Panc1 (cell line): Measurements from ENCODE around the gene ATP5F1D. TPM values are rescaled to one million over a fixed set of nuclear protein-coding genes. Genes with fewer than 3 reads are reported as not detected.

Experiments
- ATAC-seq: fragments of 200-7000 bp; cut with Tn5 transposase; 2 replicates; pipeline ENCODE4 v1.9.1; 2020; ENCODE audit warnings: mild to moderate bottlenecking, moderate library complexity
- BruUV-seq: library from RNA; stranded (reverse); fragments of 400-500 nt; replicated peaks from 2 replicates; lab custom pipeline; 2021; lab: Mats Ljungman, UMichigan
- CTCF ChIA-PET: fragments of 300-600 bp; sonication (Branson Sonifier 250); formaldehyde crosslinking; loops from one replicate; lab custom pipeline; 2022; ENCODE audit warnings: antibody characterized with exemption; lab: Charles Lee
- POLR2A ChIA-PET: fragments of 300-600 bp; sonication (Branson Sonifier 250); formaldehyde crosslinking; loops from one replicate; lab custom pipeline; 2022; ENCODE audit warnings: antibody characterized with exemption; lab: Charles Lee
- DNase-seq: peaks from one replicate; pipeline ENCODE4 v3.0.0-alpha.2; 2010; ENCODE audit warnings: low read depth, low spot score
- H3K27ac ChIP-seq: 2 replicates; pipeline ENCODE4 v1.5.1; 2011; ENCODE audit warnings: mild to moderate bottlenecking, low read length, inconsistent platforms
- H3K27me3 ChIP-seq: fragments of 200-500 bp; sonication (Bioruptor generic); 2 replicates; pipeline ENCODE4 v1.6.0; 2014; ENCODE audit warnings: low read length, inconsistent platforms; ENCODE audit not compliant: control insufficient read depth, insufficient read depth
- H3K36me3 ChIP-seq: fragments of 200-500 bp; sonication (Bioruptor generic); 2 replicates; pipeline ENCODE4 v1.5.1; 2014; ENCODE audit warnings: inconsistent platforms, mild to moderate bottlenecking, low read length, moderate library complexity; ENCODE audit not compliant: control insufficient read depth, insufficient read depth
- H3K4me1 ChIP-seq: 2 replicates; pipeline ENCODE4 v1.5.1; 2011; ENCODE audit warnings: inconsistent platforms, mild to moderate bottlenecking, low read length, moderate library complexity; ENCODE audit not compliant: control insufficient read depth, insufficient read depth
- H3K4me3 ChIP-seq, 2 experiments: 2 replicates each; pipeline ENCODE4 v1.5.1; 2011 to 2012; ENCODE audit warnings: low read depth in 2 of 2, low read length in 2 of 2, mild to moderate bottlenecking in 2 of 2, inconsistent platforms in 1 of 2, moderate library complexity in 1 of 2
- H3K9me3 ChIP-seq: fragments of 200-500 bp; sonication (Bioruptor generic); 2 replicates; pipeline ENCODE4 v1.5.1; 2014; ENCODE audit warnings: low read depth, mild to moderate bottlenecking, inconsistent platforms, low read length, moderate library complexity; ENCODE audit not compliant: control insufficient read depth, insufficient read depth
- POLR2AphosphoS5 ChIP-seq: IDR thresholded peaks from 2 replicates; pipeline ENCODE4 v1.6.1; 2012; ENCODE audit warnings: mild to moderate bottlenecking, low read depth, low read length, moderate library complexity
- SIN3A ChIP-seq: IDR thresholded peaks from 2 replicates; pipeline ENCODE4 v1.6.1; 2012; ENCODE audit warnings: low read depth, mild to moderate bottlenecking, low read length, moderate library complexity, borderline replicate concordance; ENCODE audit not compliant: insufficient read depth
- TCF7L2 ChIP-seq: IDR thresholded peaks from 2 replicates; pipeline ENCODE4 v1.6.1; 2011; ENCODE audit warnings: mild to moderate bottlenecking, low read depth, low read length, inconsistent platforms
- in situ Hi-C: cut with HindIII; loops from 2 replicates; pipeline ENCODE4 v1.10.0; 2016; ENCODE audit warnings: low sequenced_read_pairs, low pct_unique_long_range_greater_than_20kb
- intact Hi-C: fragments of 100-400 bp; cut with micrococcal nuclease; formaldehyde crosslinking; loops from one replicate; pipeline ENCODE4 v1.10.0; 2022; ENCODE audit not compliant: unreplicated experiment
- total RNA-seq: library from RNA; stranded (reverse); gene quantifications from one replicate; pipeline ENCODE4 v1.2.1, GENCODE V29; 2021; ENCODE audit not compliant: unreplicated experiment
- TF ChIP-seq, protein P1 (sequence below), 2 experiments: IDR thresholded peaks; 2 replicates each; pipeline ENCODE4 v1.6.1; 2011 to 2012; ENCODE audit warnings: low read depth in 2 of 2, control low read depth in 1 of 2, low read length in 1 of 2, mild to moderate bottlenecking in 1 of 2, moderate library complexity in 1 of 2; ENCODE audit not compliant: insufficient read depth in 1 of 2
- TF ChIP-seq, protein P2 (sequence below): fragments of 450-650 bp; IDR thresholded peaks from 2 replicates; pipeline ENCODE4 v1.5.1; 2017; ENCODE audit warnings: mild to moderate bottlenecking

Gene ATP5F1D
- total RNA-seq, 1 experiment from 2014 or later = 218 TPM

GRCh38 chr19:1238369-1239303 is 2.9 kb upstream of the ATP5F1D start:
- ChIA-PET POLR2A (no interaction called here), CTCF (no interaction called here)
- no peak for DNase-seq
- Histone ChIP-seq H3K9me3 (no peaks in the 10 kb centered on the region), H3K4me3 (peak overlapping the region; percentile 29 to 63; a peak in 3 of 4 replicates), H3K27ac (peak overlapping the region; percentile 26; the same call in 1 of the 2 replicates), H3K27me3 (no peaks in the 10 kb centered on the region), H3K36me3 (no peaks in the 10 kb centered on the region; the same call in 1 of the 2 replicates), H3K4me1 (peaks cover 22% of the 10 kb centered on the region)
- BruUV-seq = no TSS peak
- ATAC-seq = no peak
- TF ChIP-seq, protein P1, sequence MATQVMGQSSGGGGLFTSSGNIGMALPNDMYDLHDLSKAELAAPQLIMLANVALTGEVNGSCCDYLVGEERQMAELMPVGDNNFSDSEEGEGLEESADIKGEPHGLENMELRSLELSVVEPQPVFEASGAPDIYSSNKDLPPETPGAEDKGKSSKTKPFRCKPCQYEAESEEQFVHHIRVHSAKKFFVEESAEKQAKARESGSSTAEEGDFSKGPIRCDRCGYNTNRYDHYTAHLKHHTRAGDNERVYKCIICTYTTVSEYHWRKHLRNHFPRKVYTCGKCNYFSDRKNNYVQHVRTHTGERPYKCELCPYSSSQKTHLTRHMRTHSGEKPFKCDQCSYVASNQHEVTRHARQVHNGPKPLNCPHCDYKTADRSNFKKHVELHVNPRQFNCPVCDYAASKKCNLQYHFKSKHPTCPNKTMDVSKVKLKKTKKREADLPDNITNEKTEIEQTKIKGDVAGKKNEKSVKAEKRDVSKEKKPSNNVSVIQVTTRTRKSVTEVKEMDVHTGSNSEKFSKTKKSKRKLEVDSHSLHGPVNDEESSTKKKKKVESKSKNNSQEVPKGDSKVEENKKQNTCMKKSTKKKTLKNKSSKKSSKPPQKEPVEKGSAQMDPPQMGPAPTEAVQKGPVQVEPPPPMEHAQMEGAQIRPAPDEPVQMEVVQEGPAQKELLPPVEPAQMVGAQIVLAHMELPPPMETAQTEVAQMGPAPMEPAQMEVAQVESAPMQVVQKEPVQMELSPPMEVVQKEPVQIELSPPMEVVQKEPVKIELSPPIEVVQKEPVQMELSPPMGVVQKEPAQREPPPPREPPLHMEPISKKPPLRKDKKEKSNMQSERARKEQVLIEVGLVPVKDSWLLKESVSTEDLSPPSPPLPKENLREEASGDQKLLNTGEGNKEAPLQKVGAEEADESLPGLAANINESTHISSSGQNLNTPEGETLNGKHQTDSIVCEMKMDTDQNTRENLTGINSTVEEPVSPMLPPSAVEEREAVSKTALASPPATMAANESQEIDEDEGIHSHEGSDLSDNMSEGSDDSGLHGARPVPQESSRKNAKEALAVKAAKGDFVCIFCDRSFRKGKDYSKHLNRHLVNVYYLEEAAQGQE (IDR thresholded peaks at IDR 0.05; ENCODE audit: insufficient read depth in 1 of 2, low read depth in 2 of 2, low read length in 1 of 2) = no peak
- TF ChIP-seq SIN3A (no peak), TCF7L2 (no peak), POLR2AphosphoS5 (no peak)
- TF ChIP-seq, protein P2, sequence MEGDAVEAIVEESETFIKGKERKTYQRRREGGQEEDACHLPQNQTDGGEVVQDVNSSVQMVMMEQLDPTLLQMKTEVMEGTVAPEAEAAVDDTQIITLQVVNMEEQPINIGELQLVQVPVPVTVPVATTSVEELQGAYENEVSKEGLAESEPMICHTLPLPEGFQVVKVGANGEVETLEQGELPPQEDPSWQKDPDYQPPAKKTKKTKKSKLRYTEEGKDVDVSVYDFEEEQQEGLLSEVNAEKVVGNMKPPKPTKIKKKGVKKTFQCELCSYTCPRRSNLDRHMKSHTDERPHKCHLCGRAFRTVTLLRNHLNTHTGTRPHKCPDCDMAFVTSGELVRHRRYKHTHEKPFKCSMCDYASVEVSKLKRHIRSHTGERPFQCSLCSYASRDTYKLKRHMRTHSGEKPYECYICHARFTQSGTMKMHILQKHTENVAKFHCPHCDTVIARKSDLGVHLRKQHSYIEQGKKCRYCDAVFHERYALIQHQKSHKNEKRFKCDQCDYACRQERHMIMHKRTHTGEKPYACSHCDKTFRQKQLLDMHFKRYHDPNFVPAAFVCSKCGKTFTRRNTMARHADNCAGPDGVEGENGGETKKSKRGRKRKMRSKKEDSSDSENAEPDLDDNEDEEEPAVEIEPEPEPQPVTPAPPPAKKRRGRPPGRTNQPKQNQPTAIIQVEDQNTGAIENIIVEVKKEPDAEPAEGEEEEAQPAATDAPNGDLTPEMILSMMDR = no peak
- in situ Hi-C loops (no loop called here), intact Hi-C loops (no loop called here)

GRCh38 chr19:1239420-1239795 is 2.1 kb upstream of the ATP5F1D start:
- CTCF ChIA-PET = no interaction called here
- no peaks in the 10 kb centered on the region for H3K9me3 ChIP-seq
- H3K27me3 ChIP-seq = no peaks in the 10 kb centered on the region
- DNase-seq (no peak), ATAC-seq (no peak)
- peaks cover 26% of the 10 kb centered on the region for H3K4me1 ChIP-seq
- H3K27ac ChIP-seq = 0 out of 2 replicates have a peak overlapping the region, but pooled peaks have one; percentile 65
- peak overlapping the region; percentile 27 to 48; a peak in 3 of 4 replicates for H3K4me3 ChIP-seq
- in situ Hi-C loops (no loop called here), intact Hi-C loops (no loop called here)
- POLR2A ChIA-PET = no interaction called here
- no peak for TF ChIP-seq SIN3A
- TF ChIP-seq TCF7L2 = no peak
- TF ChIP-seq POLR2AphosphoS5 = no peak
- TF ChIP-seq, protein P2 = no peak
- TF ChIP-seq, protein P1 (IDR thresholded peaks at IDR 0.05; ENCODE audit: insufficient read depth in 1 of 2, low read depth in 2 of 2, low read length in 1 of 2) = no peak
- no peaks in the 10 kb centered on the region; the same call in 1 of the 2 replicates for H3K36me3 ChIP-seq
- no TSS peak for BruUV-seq
